ENCODE measurements around the gene CFAP73.
"Not testable (repeated sequence)": the region's sequence is repeated elsewhere in the genome, so short reads cannot be mapped to it uniquely, and the experiment has no call there.

CFAP73 gene

GRCh38 chr12:113204804-113205203, 55.3 kb downstream of the CFAP73 start:
- DNase-seq (ENCODE audit: insufficient read length, low spot score) = no peak
- TF ChIP-seq POLR2A (IDR thresholded peaks at IDR 0.05; ENCODE audit: low read depth, low read length) = no peak
- no peak for FAIRE-seq

GRCh38 chr12:113206802-113207201, 57.3 kb downstream of the CFAP73 start:
- not testable (repeated sequence) for DNase-seq (ENCODE audit: insufficient read length, low spot score); FAIRE-seq

- DNase-seq (ENCODE audit: insufficient read length, low spot score) (no peak), FAIRE-seq (no peak)
- TF ChIP-seq POLR2A (IDR thresholded peaks at IDR 0.05; ENCODE audit: low read depth, low read length) = no peak
Measured at GRCh38 chr12:113207613-113208040, 58.1 kb downstream of the CFAP73 start.

- TF ChIP-seq POLR2A (IDR thresholded peaks at IDR 0.05; ENCODE audit: low read depth, low read length) = no peak
- FAIRE-seq (no peak), DNase-seq (ENCODE audit: insufficient read length, low spot score) (no peak)
Measured at GRCh38 chr12:113208041-113208934, 58.8 kb downstream of the CFAP73 start.
